H1 (cell line): ENCODE measurements around the gene ACTRT1. TPM values are rescaled to one million over a fixed set of nuclear protein-coding genes. Genes with fewer than 3 reads are reported as not detected.

ENCODE experiments used
- CTCF ChIA-PET: fragments of 300-600 bp; sonication (Branson Sonifier 250); formaldehyde crosslinking; loops from one replicate; lab custom pipeline; 2021; ENCODE audit not compliant: partially characterized antibody; lab: Charles Lee
- POLR2A ChIA-PET: fragments of 300-600 bp; sonication (Branson Sonifier 250); formaldehyde crosslinking; loops from one replicate; lab custom pipeline; 2021; ENCODE audit warnings: inconsistent platforms; ENCODE audit not compliant: partially characterized antibody; lab: Charles Lee
- DNase-seq, 2 experiments: peaks; one replicate each; pipeline versions ENCODE4 v3.0.0 to v3.0.0-alpha.2; 2010 to 2022; ENCODE audit warnings: low spot score in 2 of 2, low read depth in 1 of 2, mixed read lengths in 1 of 2
- FAIRE-seq: peaks from 2 replicates; lab custom pipeline; 2011; peaks lifted over from hg19 to GRCh38; lab: Jason Lieb, UNC
- H2AFZ ChIP-seq: 2 replicates; pipeline ENCODE4 v1.8.1; 2012; ENCODE audit warnings: low read length, inconsistent platforms
- H2AK5ac ChIP-seq: 2 replicates; pipeline ENCODE4 v1.6.1; 2013; ENCODE audit warnings: low read depth, low read length
- H2BK120ac ChIP-seq: replicated peaks from 2 replicates; pipeline ENCODE3; 2013; ENCODE audit warnings: low read depth, low read length, inconsistent platforms
- H2BK12ac ChIP-seq: 2 replicates; pipeline ENCODE4 v1.6.1; 2013; ENCODE audit warnings: low read depth, low read length
- H2BK15ac ChIP-seq: 2 replicates; pipeline ENCODE4 v1.6.1; 2013; ENCODE audit warnings: low read length
- H2BK20ac ChIP-seq: 2 replicates; pipeline ENCODE4 v1.6.1; 2013; ENCODE audit warnings: low read length
- H2BK5ac ChIP-seq: 2 replicates; pipeline ENCODE4 v1.6.1; 2013; ENCODE audit warnings: low read depth, low read length
- H3K14ac ChIP-seq: 2 replicates; pipeline ENCODE4 v1.6.1; 2013; ENCODE audit warnings: inconsistent platforms; ENCODE audit not compliant: insufficient read length
- H3K18ac ChIP-seq: 2 replicates; pipeline ENCODE4 v1.6.1; 2013; ENCODE audit warnings: low read length; ENCODE audit errors: extremely low read depth
- H3K23ac ChIP-seq: 2 replicates; pipeline ENCODE4 v1.6.1; 2013; ENCODE audit warnings: inconsistent platforms; ENCODE audit not compliant: insufficient read length
- H3K23me2 ChIP-seq: 2 replicates; pipeline ENCODE4 v1.6.1; 2013; ENCODE audit warnings: low read depth, low read length
- H3K27ac ChIP-seq: 2 replicates; pipeline ENCODE4 v1.6.1; 2011; ENCODE audit warnings: low read depth, low read length, inconsistent platforms
- H3K27me3 ChIP-seq, 4 experiments: replicated peaks in 1 of 4; 1 replicate in 1 of 4; 2 replicates in 3 of 4; pipeline versions ENCODE4 v1.6.1 to v1.8.1; 2011 to 2013; ENCODE audit warnings: low read length in 3 of 4, mild to moderate bottlenecking in 3 of 4, inconsistent platforms in 2 of 4, mixed read lengths in 2 of 4, moderate library complexity in 1 of 4; ENCODE audit not compliant: control insufficient read depth in 3 of 4, insufficient read depth in 3 of 4; ENCODE audit errors: extremely low read depth in 1 of 4
- H3K36me3 ChIP-seq, 4 experiments: 2 replicates each; pipeline versions ENCODE4 v1.6.1 to v1.8.1; 2011 to 2013; ENCODE audit warnings: mild to moderate bottlenecking in 4 of 4, low read length in 3 of 4, moderate library complexity in 2 of 4, control low read depth in 1 of 4, inconsistent platforms in 1 of 4; ENCODE audit not compliant: insufficient read depth in 4 of 4, control insufficient read depth in 2 of 4
- H3K4ac ChIP-seq: replicated peaks from 2 replicates; pipeline ENCODE3; 2013; ENCODE audit warnings: low read length, low read depth, mixed read lengths, inconsistent platforms; ENCODE audit not compliant: insufficient read length
- H3K4me1 ChIP-seq, 4 experiments: replicated peaks in 1 of 4; 1 replicate in 1 of 4; 2 replicates in 3 of 4; pipeline versions ENCODE4 v1.6.1 to v1.8.1; 2011 to 2013; ENCODE audit warnings: low read length in 3 of 4, inconsistent platforms in 2 of 4, mixed read lengths in 1 of 4; ENCODE audit not compliant: insufficient read depth in 4 of 4, control insufficient read depth in 3 of 4
- H3K4me2 ChIP-seq, 2 experiments: 2 replicates each; pipeline versions ENCODE4 v1.6.1 to v1.8.1; 2011 to 2013; ENCODE audit warnings: low read depth in 2 of 2, low read length in 2 of 2, control low read depth in 1 of 2, inconsistent platforms in 1 of 2, mild to moderate bottlenecking in 1 of 2; ENCODE audit not compliant: insufficient read depth in 1 of 2
- H3K4me3 ChIP-seq, 4 experiments: fragments of 200-600, 300-600 bp in 1 of 4; sonication (generic), shearing (Covaris generic), sonication (Bioruptor Twin) in 1 of 4; 2 replicates each; pipeline versions ENCODE4 v1.5.1 to v1.8.1; 2011 to 2016; ENCODE audit warnings: low read length in 4 of 4, low read depth in 3 of 4, control low read depth in 2 of 4, inconsistent platforms in 2 of 4, mild to moderate bottlenecking in 2 of 4, mixed read lengths in 1 of 4, moderate library complexity in 1 of 4; ENCODE audit not compliant: insufficient read depth in 2 of 4; ENCODE audit errors: extremely low read depth in 1 of 4
- H3K56ac ChIP-seq: replicated peaks from 2 replicates; pipeline ENCODE3; 2013; ENCODE audit warnings: low read depth, mild to moderate bottlenecking, mixed read lengths, low read length, inconsistent platforms; ENCODE audit not compliant: insufficient read length
- H3K79me1 ChIP-seq: 2 replicates; pipeline ENCODE4 v1.6.1; 2013; ENCODE audit warnings: low read depth, low read length, control low read depth
- H3K79me2 ChIP-seq, 2 experiments: 2 replicates each; pipeline versions ENCODE4 v1.6.1 to v1.8.1; 2012 to 2013; ENCODE audit warnings: low read length in 2 of 2, mild to moderate bottlenecking in 2 of 2, inconsistent platforms in 1 of 2; ENCODE audit not compliant: insufficient read depth in 2 of 2, control insufficient read depth in 1 of 2
- H3K9ac ChIP-seq, 4 experiments: replicated peaks in 1 of 4; 1 replicate in 1 of 4; 2 replicates in 3 of 4; pipeline versions ENCODE4 v1.6.1 to v1.8.1; 2011 to 2013; ENCODE audit warnings: low read depth in 3 of 4, low read length in 3 of 4, control low read depth in 2 of 4, mild to moderate bottlenecking in 2 of 4, moderate library complexity in 2 of 4, inconsistent platforms in 1 of 4; ENCODE audit errors: extremely low read depth in 1 of 4
- H3K9me3 ChIP-seq, 2 experiments: 2 replicates each; pipeline versions ENCODE4 v1.6.1 to v1.8.1; 2012 to 2013; ENCODE audit warnings: mild to moderate bottlenecking in 2 of 2, moderate library complexity in 2 of 2, control low read depth in 1 of 2, inconsistent platforms in 1 of 2, low read depth in 1 of 2, low read length in 1 of 2, mixed read lengths in 1 of 2; ENCODE audit not compliant: insufficient read depth in 2 of 2
- H4K20me1 ChIP-seq, 2 experiments: replicated peaks in 1 of 2; 2 replicates each; pipeline versions ENCODE3 to v1.8.1; 2011 to 2013; ENCODE audit warnings: inconsistent platforms in 2 of 2, low read length in 2 of 2, mild to moderate bottlenecking in 1 of 2; ENCODE audit not compliant: insufficient read depth in 2 of 2, control insufficient read depth in 1 of 2
- H4K5ac ChIP-seq: 2 replicates; pipeline ENCODE4 v1.6.1; 2013; ENCODE audit warnings: low read length, low read depth, mixed read lengths, inconsistent platforms; ENCODE audit not compliant: insufficient read length
- H4K8ac ChIP-seq: 2 replicates; pipeline ENCODE4 v1.8.0; 2013; ENCODE audit warnings: mild to moderate bottlenecking, moderate library complexity, low read length, inconsistent platforms; ENCODE audit not compliant: insufficient read depth; ENCODE audit errors: extremely low read depth
- H4K91ac ChIP-seq: replicated peaks from 2 replicates; pipeline ENCODE3; 2013; ENCODE audit warnings: low read length, mixed read lengths, inconsistent platforms; ENCODE audit not compliant: insufficient read length
- POLR2AphosphoS5 ChIP-seq: IDR thresholded peaks from 2 replicates; pipeline ENCODE4 v1.6.1; 2011; ENCODE audit warnings: low read depth, low read length
- RFX5 ChIP-seq: IDR thresholded peaks from 2 replicates; pipeline ENCODE4 v1.6.1; 2011; ENCODE audit warnings: low read depth, low read length, improper control_type of control experiment, borderline replicate concordance
- SIN3A ChIP-seq, 2 experiments: IDR thresholded peaks in 1 of 2; conservative IDR thresholded peaks in 1 of 2; 2 replicates each; pipeline ENCODE4 v1.6.1; 2011 to 2012; ENCODE audit warnings: low read length in 2 of 2, improper control_type of control experiment in 1 of 2, low read depth in 1 of 2, mild to moderate bottlenecking in 1 of 2
- SUZ12 ChIP-seq: fragments of 200-600 bp; sonication (generic); IDR thresholded peaks from 2 replicates; pipeline ENCODE4 v1.6.1; 2012; ENCODE audit warnings: mild to moderate bottlenecking, inconsistent platforms, low read length, moderate library complexity, mixed read lengths
- WGBS, 2 experiments: shearing (Covaris generic) in 1 of 2; methylation state at CpG; one replicate each; pipeline versions ENCODE4 v1.1.6 to v1.1.7; 2013 to 2015; ENCODE audit warnings: low lambda C conversion rate in 2 of 2, mixed read lengths in 2 of 2, inconsistent platforms in 1 of 2, low coverage in 1 of 2, missing lambda C conversion rate in 1 of 2; ENCODE audit not compliant: insufficient replicate concordance in 2 of 2, insufficient coverage in 1 of 2, insufficient read length in 1 of 2; ENCODE audit errors: extremely low coverage in 1 of 2, missing lambda C conversion rate in 1 of 2; 5-methylcytosine and 5-hydroxymethylcytosine counted together
- polyA plus RNA-seq, 7 experiments: library from polyadenylated mRNA; depleted of rRNA in 3 of 7; stranded (reverse) in 5 of 7; unstranded in 2 of 7; fragments of >200 nt in 5 of 7; fragments of 200-250 nt in 2 of 7; gene quantifications; 1 replicate in 5 of 7; 2 replicates in 1 of 7; 4 replicates in 1 of 7; pipeline versions ENCODE4 v1.2.1 to v1.2.3, GENCODE V29; 2011 to 2013; ENCODE audit warnings: missing spikeins in 2 of 7, mixed read lengths in 2 of 7
- total RNA-seq: library from RNA; stranded (reverse); fragmentation: NEBNext Ultra II Directional; extraction: Animal tissue kit (Norgen Biotek cat#: 25700); gene quantifications from 2 replicates; pipeline ENCODE4 v1.2.1, GENCODE V29; 2021

ACTRT1 gene
- total and polyA plus RNA-seq, 2 of the 8 experiments (the other 6 are each of a cell fraction or from before 2014, with no cell fraction given): 0.08 TPM; not detected in 1

- no peak overlapping the region for H3K4me2 ChIP-seq
- FAIRE-seq (no peak), DNase-seq (no peak)
Measured at GRCh38 chrX:128020701-128021100, 31.5 kb downstream of the ACTRT1 start.

More at GRCh38 chrX:128020701-128021100, 31.5 kb downstream of the ACTRT1 start:
- H3K27me3 ChIP-seq: no peaks in the 10 kb centered on the region
- no peak overlapping the region for H3K4ac ChIP-seq
- no peak overlapping the region for H2AFZ ChIP-seq
- no peak overlapping the region for H3K23ac ChIP-seq
- H4K5ac ChIP-seq: no peak overlapping the region
- no peaks in the 10 kb centered on the region for H3K36me3 ChIP-seq
- ChIA-PET POLR2A (no interaction called here), CTCF (no interaction called here)
- no peaks in the 10 kb centered on the region for H3K9me3 ChIP-seq
- H2BK120ac ChIP-seq: no peak overlapping the region
- TF ChIP-seq RFX5: no peak
- no peak for TF ChIP-seq SUZ12
- no peak for TF ChIP-seq POLR2AphosphoS5
- no peak for TF ChIP-seq SIN3A (conservative IDR thresholded peaks at IDR 0.05 in 1 of 2, IDR thresholded peaks at IDR 0.05 in 1 of 2; ENCODE audit: low read depth in 1 of 2, low read length in 2 of 2)
- H2AK5ac ChIP-seq: no peak overlapping the region
- no peak overlapping the region for H3K14ac ChIP-seq
- H2BK5ac ChIP-seq: no peak overlapping the region
- no peak overlapping the region for H3K9ac ChIP-seq
- no peak overlapping the region for H3K27ac ChIP-seq
- no peak overlapping the region for H4K8ac ChIP-seq
- no peak overlapping the region for H2BK12ac ChIP-seq
- no peaks in the 10 kb centered on the region for H3K23me2 ChIP-seq
- H3K56ac ChIP-seq: no peak overlapping the region
- no peak overlapping the region for H3K18ac ChIP-seq
- no peak overlapping the region for H3K4me3 ChIP-seq
- no peak overlapping the region for H2BK20ac ChIP-seq
- 85% methylated on average over 2 of the region's 2 CpGs; no CpG with 5 or more reads in 1 of the 2 experiments for WGBS, 2 experiments
- H4K20me1 ChIP-seq: no peaks in the 10 kb centered on the region
- no peak overlapping the region for H2BK15ac ChIP-seq
- no peaks in the 10 kb centered on the region for H3K79me2 ChIP-seq
- H3K4me1 ChIP-seq: no peaks in the 10 kb centered on the region
- no peak overlapping the region for H4K91ac ChIP-seq
- no peaks in the 10 kb centered on the region for H3K79me1 ChIP-seq
